HG03520 (cell line): ENCODE measurements around the gene CNTNAP2.

Experiments used
- ATAC-seq: cut with Tn5 transposase; IDR thresholded peaks from one replicate; pipeline ENCODE4 v1.9.1; 2021; ENCODE audit warnings: mild to moderate bottlenecking, moderate library complexity; ENCODE audit not compliant: unreplicated experiment

Gene CNTNAP2

DNA sequence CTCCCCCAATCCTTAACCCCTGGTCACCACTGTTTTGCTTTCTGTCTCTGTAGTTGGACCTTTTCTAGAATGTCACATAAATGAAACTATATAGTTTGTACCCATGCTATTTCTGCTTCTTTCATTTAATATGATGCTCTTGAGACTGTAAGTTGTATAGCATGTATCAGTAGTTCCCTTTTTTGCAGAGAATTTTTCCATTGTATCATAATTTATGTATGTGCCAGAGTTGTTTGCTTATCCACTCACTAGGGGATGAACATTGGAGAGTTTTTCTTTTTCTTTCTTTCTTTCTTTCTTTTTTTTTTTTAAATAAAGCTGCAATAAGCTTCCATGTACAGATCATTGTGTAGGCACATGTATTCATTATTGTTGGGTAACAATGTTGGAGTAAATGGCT is 544.8 kb downstream of the CNTNAP2 start:
- ATAC-seq: no peak

DNA sequence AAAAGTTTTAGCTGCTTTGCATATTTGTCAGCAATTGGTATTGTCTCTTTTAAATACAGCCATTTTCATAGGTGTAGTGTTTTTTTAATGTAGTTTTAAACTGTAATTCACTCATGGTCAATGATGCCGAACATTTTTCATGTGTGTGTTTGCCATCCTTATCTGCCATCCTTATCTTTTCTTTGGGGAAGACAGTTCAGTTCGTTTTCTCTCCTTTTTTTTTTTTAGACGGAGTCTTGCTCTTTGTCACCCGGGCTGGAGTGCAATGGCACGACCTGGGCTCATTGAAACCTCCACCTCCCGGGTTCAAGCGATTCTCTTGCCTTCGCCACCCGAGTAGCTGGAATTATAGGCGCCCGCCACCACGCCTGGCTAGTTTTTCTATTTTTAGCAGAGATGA is 545.3 kb downstream of the CNTNAP2 start:
- no peak for ATAC-seq

DNA sequence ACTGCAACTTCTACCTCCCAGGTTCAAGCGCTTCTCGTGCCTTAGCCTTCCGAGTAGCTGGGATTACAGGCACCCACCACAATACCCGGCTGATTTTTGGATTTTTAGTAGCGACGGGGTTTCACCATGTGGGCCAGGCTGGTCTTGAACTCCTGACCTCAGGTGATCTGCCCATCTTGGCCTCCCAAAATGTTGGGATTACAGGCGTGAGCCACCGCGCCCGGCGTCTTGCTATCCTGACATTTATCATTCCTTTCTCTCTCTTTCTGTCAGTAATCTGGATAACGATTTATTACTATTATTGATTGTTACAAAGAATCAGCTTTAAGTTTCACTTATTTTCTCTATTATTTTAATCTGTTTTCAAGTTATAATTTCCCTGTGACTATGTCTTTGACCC is 548.4 kb downstream of the CNTNAP2 start:
- no peak for ATAC-seq

- ATAC-seq: no peak
Observed at GRCh38 chr7:146670532-146670931, 553.9 kb downstream of the CNTNAP2 start.

- no peak for ATAC-seq
Observed at GRCh38 chr7:146681487-146681886, 564.9 kb downstream of the CNTNAP2 start.

DNA sequence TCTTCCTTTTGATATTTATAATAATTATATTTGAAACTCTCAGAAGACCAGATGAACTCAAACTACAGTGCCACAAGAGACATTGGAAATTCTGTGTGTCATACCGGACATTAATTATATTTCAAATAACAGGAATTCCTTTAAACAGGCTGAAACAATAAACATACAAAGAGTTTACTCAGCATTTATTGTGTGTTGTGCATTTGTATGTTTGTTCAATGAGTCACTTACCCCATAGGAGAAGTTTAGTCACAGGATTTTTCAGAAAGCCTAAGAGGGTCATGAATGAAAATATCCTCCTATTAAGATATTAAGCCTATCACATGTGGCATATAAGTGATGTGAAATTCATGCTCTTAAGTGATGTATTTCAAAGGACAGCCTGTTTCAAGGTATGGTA is 566.8 kb downstream of the CNTNAP2 start:
- no peak for ATAC-seq

DNA sequence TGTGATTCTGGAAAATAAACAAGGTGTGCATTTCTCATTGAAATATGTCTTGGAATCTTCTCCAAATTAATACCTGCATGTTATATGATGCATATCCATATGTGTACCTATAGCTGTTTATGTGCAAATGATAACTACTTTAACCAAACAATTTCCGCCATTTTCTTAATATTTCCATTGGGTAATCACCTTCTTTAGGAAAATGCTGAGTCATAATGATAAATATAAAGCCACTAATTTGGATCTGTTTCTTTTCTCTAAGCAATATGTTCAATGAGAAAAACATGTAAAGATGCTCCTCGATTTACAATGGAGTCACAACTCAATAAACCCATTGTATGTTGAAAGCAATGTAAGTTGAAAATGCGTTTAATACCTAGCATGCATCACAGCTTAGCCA is 574.4 kb downstream of the CNTNAP2 start:
- ATAC-seq: no peak

GRCh38 chr7:146698995-146699610 is 582.5 kb downstream of the CNTNAP2 start:
- no peak for ATAC-seq

DNA sequence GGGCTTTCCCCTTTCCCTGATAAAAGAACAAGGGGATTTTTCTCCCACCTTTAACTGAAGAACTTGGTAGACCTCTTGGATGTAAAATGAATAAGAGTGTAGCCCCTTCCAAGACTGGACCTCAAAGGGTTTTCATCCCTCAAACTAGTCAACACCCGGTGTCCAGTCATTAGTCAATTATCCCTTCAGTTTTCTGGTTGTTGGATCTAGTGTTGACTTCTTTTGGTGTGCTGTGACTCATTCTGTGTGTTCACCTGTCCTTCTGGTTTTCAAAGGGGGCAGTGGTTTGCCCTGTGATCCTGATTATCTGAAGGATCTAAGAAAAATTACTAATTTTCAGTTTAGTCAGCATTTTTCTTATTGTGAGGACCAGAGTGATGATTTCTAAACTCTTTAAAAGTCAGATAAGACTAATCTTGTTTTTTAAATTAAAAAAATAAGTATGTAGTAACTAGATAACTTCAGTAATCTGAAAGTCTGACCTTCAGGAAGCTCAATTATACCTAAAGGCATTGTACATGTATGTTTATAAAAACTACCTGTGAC is 583.5 kb downstream of the CNTNAP2 start:
- ATAC-seq: no peak

DNA sequence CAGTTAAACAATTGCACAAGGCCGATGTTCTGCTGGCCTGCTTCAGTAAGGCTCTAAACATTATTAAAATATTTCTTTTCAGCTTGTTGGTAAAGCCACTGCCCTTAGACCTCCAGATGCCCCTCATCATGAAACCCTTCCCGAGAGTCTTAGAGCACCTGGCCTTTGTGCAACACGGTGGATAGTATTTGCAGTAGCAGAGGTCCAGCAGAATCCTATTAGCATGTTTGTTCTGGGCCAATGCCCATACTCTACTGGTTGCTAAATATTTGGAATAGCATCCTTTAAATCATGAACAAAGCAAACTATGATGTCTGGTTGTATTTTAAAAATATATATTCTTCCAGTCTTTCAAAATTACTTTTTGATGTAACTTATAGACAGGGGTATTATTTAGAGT is 584.6 kb downstream of the CNTNAP2 start:
- no peak for ATAC-seq

- no peak for ATAC-seq
Observed at GRCh38 chr7:146702898-146703297, 586.3 kb downstream of the CNTNAP2 start.

DNA sequence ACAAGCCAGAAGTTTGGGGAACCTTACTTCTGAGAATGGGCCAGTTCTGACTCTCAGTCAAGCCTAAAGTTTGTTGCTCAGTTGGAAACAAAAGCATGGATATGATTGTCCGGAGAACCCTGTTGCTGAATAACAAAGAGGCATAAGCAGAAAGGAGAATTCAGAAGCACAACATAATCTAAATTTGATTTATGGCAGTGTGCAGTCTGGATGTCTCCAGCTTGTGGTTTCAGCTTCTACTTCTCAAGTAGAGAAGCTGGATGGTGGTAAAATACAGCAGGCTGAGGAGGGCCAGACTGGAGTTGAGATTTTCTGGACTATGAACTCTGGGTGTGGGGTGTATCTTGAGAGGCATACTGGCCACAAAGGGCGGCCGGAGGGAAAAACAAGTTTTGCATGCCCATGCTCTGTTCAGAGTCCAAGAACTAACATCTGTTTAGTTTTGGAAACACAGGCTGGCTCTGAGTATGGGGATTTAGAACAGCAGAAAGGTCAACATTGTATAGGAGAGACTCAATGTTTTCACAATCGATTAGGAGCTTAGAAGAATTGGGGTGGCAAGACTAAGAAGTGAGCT is 592.9 kb downstream of the CNTNAP2 start:
- ATAC-seq: no peak

- ATAC-seq: no peak
Observed at GRCh38 chr7:146713205-146713604, 596.6 kb downstream of the CNTNAP2 start.

DNA sequence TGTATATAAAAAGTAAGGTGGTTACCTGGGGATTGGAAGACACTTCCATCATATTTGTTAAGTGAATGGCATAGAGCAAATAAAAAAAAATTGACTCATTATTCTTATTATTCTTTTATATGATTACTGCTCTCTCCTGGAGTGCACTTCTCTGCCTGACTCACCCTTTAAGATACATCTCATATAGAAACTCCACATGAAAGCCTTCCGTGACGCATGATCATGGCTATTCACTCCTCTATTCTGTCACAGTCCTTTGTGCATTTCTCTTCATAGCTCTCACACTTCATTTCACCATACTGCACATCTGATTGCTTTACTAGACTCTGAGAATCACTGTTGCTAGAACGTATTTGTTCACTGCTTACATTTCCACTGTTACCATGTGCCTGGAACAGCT is 597.3 kb downstream of the CNTNAP2 start:
- ATAC-seq: no peak

DNA sequence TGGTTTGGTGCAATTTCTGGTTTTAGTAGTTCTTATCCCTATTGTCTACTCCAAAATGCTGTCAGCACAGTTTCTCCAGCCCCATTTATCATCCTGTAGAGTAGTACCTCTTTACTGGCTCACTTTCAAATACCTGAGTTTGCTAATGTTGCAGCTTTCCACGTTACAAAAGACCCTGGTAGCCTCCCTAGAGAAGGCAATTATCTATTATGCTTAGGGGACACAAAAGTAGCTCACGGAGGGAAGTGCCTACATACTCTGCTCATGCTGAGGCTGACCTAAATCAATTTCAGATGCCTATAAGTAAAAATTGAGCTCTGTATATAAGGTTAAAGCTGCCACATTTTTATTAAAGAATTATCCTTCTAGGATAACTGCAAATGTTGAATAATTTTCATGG is 603.6 kb downstream of the CNTNAP2 start:
- ATAC-seq: no peak

GRCh38 chr7:146722986-146723385 is 606.4 kb downstream of the CNTNAP2 start:
- ATAC-seq: no peak

GRCh38 chr7:146725520-146725919 is 608.9 kb downstream of the CNTNAP2 start:
- no peak for ATAC-seq

DNA sequence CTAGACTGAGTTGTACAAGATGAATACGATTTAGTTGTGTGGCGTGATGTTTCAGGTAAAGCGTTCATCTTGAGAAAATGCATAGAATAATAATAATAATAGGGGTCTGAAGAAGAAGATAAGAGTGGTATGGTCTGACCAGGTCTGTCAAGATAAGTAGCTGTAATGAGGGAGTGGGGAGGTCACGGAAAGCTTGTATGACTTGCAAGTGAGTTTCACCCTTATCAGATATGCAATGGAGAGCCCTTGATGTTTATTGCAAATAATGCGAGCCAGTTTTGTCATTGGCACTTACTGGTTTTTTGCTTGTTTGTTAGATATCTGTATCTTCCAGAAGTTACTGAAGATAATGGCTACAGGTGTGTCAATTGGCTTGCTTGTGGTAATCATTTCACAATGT is 611.5 kb downstream of the CNTNAP2 start:
- ATAC-seq: no peak

DNA sequence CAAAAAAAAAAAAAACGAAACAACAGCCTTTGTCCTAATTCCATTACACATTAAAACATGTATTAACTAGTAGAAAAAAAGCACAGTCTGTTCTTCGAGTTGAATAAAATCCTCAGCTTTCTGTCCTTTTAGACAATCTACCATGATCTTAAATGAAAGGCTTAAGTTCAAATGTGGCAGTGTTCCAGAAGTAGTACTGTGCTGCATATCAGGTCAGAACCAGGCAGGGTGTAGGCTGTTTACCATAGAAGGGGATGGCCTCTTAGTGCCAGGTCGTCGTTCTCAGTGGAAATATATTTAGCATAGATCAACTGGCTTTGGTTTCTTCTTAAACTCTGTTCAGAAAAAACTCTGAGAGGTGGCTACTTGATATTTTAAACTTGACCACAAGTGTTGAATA is 612.0 kb downstream of the CNTNAP2 start:
- ATAC-seq: no peak

DNA sequence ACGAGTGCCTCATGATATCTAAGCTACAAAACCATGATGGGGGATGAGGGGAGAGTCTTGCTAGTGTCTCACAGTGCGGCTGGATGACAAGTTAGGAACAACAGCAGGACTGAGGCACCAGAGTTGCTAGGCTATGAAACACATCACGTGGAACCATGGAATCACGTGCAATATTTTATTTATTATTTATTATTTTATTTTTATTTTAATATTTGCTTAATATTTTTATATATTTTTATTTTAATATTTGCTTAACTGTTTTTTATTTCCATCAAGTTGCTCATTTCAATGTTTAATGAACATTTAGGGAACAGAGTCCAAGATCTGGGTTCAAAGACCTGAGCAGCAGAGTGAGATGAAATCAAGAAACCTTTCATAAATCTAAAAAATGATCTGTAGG is 614.6 kb downstream of the CNTNAP2 start:
- ATAC-seq: no peak

GRCh38 chr7:146735992-146736391 is 619.4 kb downstream of the CNTNAP2 start:
- no peak for ATAC-seq

GRCh38 chr7:146736446-146737190 is 620.0 kb downstream of the CNTNAP2 start:
- no peak for ATAC-seq
